GM23248 (cell line): ENCODE data around the gene GPAT3.

ENCODE experiments used
- EZH2 ChIP-seq: fragments of 200-600 bp; sonication (generic); IDR thresholded peaks from 2 replicates; pipeline ENCODE4 v1.6.1; 2018; ENCODE audit warnings: antibody characterized with exemption, mild to moderate bottlenecking; ENCODE audit not compliant: insufficient read depth, poor library complexity, severe bottlenecking
- EZH2phosphoT487 ChIP-seq: fragments of 200-600 bp; sonication (generic); IDR thresholded peaks from 2 replicates; pipeline ENCODE4 v1.6.1; 2018; ENCODE audit warnings: antibody characterized with exemption, moderate library complexity, mild to moderate bottlenecking, low read depth; ENCODE audit not compliant: insufficient read depth

GRCh38 chr4:83609365-83609764 lies 73.5 kb downstream of the GPAT3 start:
- TF ChIP-seq EZH2phosphoT487 (no peak), EZH2 (no peak)
